HG02973 (cell line): ENCODE results near the gene MAPK1IP1L.
A peak's percentile ranks its signal among the peaks of the same experiment; 100 is the strongest.

Experiments used
- ATAC-seq: cut with Tn5 transposase; IDR thresholded peaks from one replicate; pipeline ENCODE4 v1.9.1; 2021; ENCODE audit warnings: moderate library complexity; ENCODE audit not compliant: unreplicated experiment

MAPK1IP1L gene

GRCh38 chr14:55094292-55095157 lies 43.1 kb downstream of the MAPK1IP1L start:
- no peak for ATAC-seq

GRCh38 chr14:55097881-55098560 lies 46.6 kb downstream of the MAPK1IP1L start:
- peak; percentile 55 for ATAC-seq

- ATAC-seq: no peak
These were observed 47.1 kb downstream of the MAPK1IP1L start for GRCh38 chr14:55098561-55098898.

GRCh38 chr14:55099756-55100155 lies 48.3 kb downstream of the MAPK1IP1L start:
- no peak for ATAC-seq

- ATAC-seq: no peak
These were observed 50.3 kb downstream of the MAPK1IP1L start for GRCh38 chr14:55101698-55102097.

GRCh38 chr14:55102141-55102621 lies 50.7 kb downstream of the MAPK1IP1L start:
- peak; percentile 62 for ATAC-seq

- peak; percentile 32 for ATAC-seq
These were observed 51.7 kb downstream of the MAPK1IP1L start for GRCh38 chr14:55103005-55103640.

GRCh38 chr14:55103971-55104954 lies 52.8 kb downstream of the MAPK1IP1L start:
- no peak for ATAC-seq

GRCh38 chr14:55105991-55106390 lies 54.5 kb downstream of the MAPK1IP1L start:
- ATAC-seq: no peak

- ATAC-seq: no peak
These were observed 56.5 kb downstream of the MAPK1IP1L start for GRCh38 chr14:55107766-55108554.

GRCh38 chr14:55109836-55110235 lies 58.4 kb downstream of the MAPK1IP1L start:
- no peak for ATAC-seq

GRCh38 chr14:55111122-55111708 lies 59.8 kb downstream of the MAPK1IP1L start:
- no peak for ATAC-seq

GRCh38 chr14:55114720-55115119 lies 63.3 kb downstream of the MAPK1IP1L start:
- no peak for ATAC-seq

GRCh38 chr14:55115460-55115859 lies 64.0 kb downstream of the MAPK1IP1L start:
- ATAC-seq: no peak

- ATAC-seq: no peak
These were observed 64.4 kb downstream of the MAPK1IP1L start for GRCh38 chr14:55115861-55116245.

- ATAC-seq: no peak
These were observed 65.0 kb downstream of the MAPK1IP1L start for GRCh38 chr14:55116246-55117030.

- no peak for ATAC-seq
These were observed 66.5 kb downstream of the MAPK1IP1L start for GRCh38 chr14:55117803-55118441.

GRCh38 chr14:55118761-55119160 lies 67.3 kb downstream of the MAPK1IP1L start:
- ATAC-seq: no peak
